Testis (tissue), 2 donors: ENCODE data around the gene FAM210A.

ENCODE experiments used
- POLR2A ChIP-seq: fragments of 450-650 bp; IDR thresholded peaks from one replicate; pipeline ENCODE4 v1.6.1; 2017; ENCODE audit warnings: antibody characterized with exemption, mild to moderate bottlenecking, moderate library complexity
- TF ChIP-seq, protein P1 (sequence below), 3 experiments: fragments of 450-650 bp in 2 of 3; fragments of 200-600 bp in 1 of 3; sonication (generic) in 1 of 3; IDR thresholded peaks; one replicate each; pipeline ENCODE4 v1.5.1; 2016 to 2019; ENCODE audit warnings: antibody characterized with exemption in 3 of 3, mild to moderate bottlenecking in 2 of 3, moderate library complexity in 1 of 3

DNA sequence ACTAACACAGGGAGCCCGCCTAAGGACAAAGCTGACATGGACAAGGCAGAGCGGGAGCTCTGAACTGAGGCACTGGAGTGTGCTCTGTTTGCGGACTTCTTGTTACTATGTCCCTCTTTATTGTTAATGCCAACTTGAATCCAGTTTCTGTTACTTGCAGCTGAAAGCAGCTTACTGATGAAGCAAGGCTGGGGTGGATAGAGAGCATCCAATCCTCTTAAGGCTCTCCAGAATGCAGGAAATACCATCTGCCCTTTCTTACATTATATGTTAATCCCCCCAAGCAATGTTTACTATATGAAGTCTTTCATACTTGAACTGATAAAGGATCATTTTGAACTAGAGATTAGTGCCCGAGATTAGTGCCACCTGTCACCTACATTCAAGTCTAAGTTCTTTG, 9.4 kb downstream of the FAM210A start:
- TF ChIP-seq, protein P1, sequence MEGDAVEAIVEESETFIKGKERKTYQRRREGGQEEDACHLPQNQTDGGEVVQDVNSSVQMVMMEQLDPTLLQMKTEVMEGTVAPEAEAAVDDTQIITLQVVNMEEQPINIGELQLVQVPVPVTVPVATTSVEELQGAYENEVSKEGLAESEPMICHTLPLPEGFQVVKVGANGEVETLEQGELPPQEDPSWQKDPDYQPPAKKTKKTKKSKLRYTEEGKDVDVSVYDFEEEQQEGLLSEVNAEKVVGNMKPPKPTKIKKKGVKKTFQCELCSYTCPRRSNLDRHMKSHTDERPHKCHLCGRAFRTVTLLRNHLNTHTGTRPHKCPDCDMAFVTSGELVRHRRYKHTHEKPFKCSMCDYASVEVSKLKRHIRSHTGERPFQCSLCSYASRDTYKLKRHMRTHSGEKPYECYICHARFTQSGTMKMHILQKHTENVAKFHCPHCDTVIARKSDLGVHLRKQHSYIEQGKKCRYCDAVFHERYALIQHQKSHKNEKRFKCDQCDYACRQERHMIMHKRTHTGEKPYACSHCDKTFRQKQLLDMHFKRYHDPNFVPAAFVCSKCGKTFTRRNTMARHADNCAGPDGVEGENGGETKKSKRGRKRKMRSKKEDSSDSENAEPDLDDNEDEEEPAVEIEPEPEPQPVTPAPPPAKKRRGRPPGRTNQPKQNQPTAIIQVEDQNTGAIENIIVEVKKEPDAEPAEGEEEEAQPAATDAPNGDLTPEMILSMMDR (IDR thresholded peaks at IDR 0.05) = no peak
- no peak for TF ChIP-seq POLR2A
